Measurements from ENCODE around the gene CCDC97.
"Not testable (repeated sequence)": the region's sequence is repeated elsewhere in the genome, so short reads cannot be mapped to it uniquely, and the experiment has no call there.

The CCDC97 gene

DNA sequence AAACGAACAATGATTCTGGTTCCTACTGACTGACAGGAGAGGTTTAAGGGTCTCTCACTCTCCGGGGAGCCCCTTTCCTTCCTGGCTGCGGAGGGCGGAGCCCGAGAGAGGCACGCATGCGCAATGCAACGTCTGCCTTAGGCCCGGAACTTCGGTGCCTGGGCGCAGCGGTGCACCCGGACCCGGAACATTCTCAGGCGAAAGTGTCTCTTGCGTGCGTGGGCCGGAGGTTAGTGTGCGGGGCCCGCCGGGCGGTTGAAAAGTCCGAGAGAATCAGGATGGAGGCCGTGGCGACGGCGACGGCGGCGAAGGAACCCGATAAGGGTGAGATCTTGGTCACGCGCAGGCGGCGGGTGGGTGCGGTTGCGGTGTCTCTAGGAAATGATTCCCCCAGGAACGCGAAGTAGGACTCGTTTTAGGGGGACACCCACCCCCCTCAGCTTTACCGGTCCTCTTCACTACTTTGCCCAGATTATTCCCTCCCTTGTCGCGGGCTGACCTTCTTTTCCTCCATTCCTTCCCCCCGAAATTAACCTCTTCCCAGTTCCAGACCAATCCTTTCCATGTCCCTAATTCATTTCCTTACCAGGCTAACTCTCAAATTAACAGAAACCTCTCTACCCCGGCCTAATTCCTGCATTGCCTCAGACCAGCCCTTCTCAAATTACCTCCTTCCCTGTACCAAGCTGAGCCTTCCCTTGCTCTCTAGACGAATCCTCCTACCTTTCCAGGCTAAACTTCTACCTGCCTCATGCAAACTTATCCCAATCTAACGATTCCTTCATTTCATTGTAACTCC lies at the start of gene CCDC97:
Gene CCDC97, plus strand, starts transcription at position 140 of the 799 bp plus-strand sequence. Its CDS starts 139 bp downstream, at position 279.
- DNase-seq = peak; percentile 84 to 94

DNA sequence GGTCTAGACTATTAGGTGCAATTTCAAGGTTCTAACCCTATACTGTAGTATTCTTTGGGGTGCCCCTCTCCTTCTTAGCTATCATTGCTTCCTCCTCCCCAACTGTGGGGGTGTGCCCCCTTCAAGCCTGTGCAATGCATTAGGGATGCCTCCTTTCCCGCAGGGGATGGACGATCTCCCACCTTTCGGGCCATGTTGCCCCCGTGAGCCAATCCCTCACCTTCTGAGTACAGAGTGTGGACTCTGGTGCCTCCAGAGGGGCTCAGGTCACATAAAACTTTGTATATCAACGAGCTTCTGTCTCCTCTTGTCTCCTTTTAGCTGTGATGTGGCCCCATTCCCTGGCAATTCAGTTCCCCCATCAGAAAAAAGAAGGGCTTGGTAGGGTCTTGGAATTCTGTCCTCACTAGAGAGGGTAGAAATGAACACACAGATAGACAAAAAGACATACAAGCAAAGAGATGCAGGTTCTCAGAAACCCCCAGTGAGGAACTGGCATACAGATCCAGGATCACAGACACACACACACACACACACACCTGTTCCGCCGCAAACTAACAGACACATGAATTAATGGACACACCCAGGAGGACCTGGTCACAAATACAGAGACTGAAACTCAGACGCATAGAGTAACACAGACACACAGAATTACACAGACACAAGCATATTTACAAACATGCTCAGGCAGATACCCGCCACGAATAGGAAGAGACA lies 48.3 kb upstream of the CCDC97 start:
- no peak for DNase-seq

DNA sequence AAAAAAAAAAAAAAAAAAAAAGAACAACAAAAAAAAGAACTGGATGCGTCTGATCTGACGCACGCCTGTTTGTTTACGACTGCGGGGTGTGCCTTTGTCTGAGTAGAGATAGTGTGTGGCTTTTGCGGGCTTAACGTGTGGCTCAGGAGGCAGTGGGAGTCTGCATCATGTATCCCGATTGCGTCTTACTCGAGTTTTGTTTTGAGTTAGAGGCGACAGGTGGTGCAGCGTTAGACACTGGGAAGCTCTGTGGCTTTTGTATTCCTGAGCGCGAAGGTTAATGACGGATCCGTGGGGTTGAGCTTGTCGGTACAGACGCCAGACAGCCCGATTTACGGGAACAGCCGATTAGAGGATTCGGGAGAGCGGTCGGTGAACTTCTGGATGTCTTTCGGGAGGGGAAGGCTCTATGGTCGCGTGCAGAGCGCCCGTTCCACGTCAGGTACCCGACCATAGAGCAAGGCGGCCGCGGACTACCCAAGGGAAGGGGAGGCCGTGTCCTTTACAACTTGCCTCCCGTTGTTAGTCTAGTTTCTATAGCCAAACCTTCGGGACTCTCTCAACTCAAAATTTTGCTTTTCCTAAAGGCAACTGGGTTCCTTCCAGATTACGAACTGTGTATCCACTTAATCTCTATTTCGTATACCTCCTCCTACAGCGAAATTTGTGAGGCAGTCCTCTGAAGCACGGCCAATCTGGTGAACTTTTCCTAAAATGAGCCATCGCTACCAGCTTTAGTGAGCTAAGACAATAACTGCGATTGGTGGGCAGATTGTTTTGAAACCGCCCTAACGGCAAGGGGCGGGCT lies 46.7 kb upstream of the CCDC97 start:
- DNase-seq = peak; percentile 86 to 88

DNA sequence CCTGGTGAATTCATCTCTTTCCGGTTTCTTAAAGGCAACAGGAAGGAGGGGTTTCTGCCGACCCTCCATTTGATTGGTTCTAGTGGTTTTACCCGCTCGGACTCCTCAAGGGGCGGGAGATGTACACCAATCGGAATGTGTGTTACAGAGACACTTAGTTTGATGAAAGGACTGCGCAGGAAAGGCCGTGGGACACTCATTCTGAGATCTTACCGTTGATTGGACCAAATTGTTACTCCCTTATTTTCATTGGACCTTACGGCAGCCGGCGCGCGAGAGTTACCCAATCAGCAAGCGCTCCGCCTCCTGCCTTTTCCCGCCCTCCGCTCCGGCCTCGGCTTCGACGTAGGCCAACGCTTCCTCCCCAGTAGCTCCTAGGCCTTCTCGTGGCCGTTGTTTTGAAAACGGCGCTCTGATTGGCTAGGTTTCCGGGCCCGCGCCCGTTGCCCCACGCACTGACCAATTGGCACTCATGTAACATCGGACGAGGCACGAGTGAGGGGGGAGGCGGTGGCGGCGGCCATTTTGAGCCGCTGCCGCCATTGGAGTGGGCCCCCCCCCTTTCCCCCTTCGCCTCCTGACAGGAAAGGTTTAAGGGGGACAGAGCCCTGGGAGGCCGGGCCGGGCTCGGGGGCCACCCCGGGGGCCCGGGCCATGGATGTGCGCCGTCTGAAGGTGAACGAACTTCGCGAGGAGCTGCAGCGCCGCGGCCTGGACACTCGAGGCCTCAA lies 46.0 kb upstream of the CCDC97 start, which contains the start of gene HNRNPUL1:
Gene HNRNPUL1, plus strand, starts transcription at position 523 of the 731 bp plus-strand sequence. Its CDS starts 132 bp downstream, at position 655.
- peak; percentile 100 for DNase-seq

DNA sequence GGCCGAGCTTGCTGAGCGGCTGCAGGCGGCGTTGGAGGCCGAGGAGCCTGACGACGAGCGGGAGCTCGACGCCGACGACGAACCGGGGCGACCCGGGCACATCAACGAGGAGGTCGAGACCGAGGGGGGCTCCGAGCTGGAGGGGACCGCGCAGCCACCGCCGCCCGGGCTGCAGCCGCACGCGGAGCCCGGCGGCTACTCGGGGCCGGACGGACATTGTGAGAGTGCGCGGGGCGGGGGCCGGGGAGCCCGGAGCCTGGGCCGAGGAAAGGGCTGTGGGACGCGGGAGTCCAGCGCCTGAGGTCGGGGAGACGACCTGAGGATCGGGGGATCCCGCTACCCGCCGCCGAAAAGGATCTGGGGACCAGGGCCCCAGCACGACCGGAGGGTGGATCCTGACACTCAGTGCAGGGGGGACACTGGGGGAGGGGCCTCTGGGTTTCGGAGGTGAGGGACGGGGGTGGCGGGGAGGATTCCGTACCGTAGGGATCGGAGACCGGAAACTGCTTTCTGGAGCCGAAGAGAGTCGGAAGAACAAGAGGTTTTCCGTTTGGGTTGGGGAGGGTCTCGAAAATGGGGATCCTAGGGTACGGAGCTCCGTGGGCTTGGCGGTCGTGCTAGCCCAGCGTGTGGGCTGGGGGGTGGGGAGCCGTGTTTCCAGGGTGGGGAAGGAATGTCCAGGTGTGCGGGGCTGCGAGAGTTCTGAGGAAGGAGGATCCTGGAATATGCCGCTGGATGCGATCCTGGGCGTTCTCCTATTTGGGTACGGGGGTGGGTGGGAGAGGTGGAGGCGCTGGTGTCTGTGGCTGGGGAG lies 45.2 kb upstream of the CCDC97 start:
- DNase-seq = peak; percentile 3 to 48

DNA sequence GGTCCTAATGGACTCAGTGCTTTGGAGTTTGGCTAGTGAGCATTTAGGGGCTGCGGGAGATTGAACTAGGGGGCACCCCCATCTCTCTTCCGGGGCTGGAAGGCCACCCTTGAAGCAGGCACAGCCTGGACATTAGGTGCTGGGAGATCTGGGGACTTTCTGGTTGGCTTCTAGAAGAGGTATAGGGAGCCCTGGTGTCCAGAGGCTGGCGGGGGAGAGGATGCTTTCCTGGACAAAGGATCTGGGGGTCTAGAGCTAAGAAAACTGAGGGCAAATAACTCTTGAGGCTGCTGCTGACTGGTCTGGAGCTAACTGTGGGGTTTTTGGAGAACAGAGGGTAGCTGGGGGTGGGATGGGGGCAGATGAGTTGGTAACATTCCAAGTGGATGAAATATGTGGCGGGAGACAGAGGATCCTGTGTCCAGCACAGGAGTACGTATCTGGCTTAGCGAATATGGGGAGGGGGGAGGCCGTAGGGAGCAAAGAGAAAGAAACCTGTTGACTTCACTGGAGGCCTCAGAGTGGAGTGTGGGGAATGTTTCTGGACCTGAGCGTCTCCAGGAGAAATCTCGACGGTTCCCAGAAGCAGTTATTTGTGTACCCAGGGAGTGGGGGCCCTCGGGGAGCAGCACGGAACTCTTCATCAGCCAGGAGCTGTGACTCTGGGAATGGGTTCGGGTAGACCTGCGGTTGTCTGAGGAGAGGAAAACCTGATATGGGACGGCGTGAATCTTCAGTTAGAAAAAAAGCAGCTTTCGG lies 44.4 kb upstream of the CCDC97 start:
- DNase-seq = peak in 1 of 2 experiments; percentile 14

DNA sequence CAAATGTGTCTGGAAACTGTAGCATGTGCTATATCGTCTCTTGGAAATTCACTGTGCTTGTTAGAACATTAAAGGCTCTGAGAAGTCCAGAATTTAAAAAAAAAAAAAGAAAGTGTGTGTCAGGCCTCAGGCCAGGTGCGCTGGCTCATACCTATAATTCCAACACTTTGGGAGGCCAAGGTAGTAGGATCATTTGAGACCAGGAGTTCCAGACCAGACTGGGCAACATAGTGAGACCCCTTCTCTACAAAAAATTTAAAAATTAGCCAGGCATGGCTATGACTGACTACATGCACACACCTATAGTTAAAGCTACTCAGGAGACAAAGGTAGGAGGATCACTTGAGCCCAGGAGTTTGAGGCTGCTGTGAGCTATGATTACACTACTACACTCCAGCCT lies 40.9 kb upstream of the CCDC97 start:
- no peak for DNase-seq

DNA sequence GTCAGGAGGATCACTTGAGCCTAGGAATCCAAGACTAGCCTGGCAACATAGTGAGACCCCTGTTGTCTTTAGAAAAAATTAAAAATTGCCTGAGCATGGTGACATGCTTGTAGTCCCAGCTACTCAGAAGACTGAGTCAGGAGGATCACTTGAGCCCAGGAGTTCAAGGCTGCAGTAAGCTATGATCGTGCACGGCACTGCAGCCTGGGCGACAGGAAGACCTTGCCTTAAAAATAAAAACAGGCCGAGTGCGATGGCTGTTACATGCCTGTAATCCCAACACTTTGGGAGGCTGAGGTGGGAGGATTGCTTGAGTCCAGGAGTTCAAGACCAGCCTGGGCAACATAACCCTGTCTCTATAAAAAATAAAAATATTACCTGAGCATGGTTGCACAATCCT lies 40.4 kb upstream of the CCDC97 start:
- no peak for DNase-seq

DNA sequence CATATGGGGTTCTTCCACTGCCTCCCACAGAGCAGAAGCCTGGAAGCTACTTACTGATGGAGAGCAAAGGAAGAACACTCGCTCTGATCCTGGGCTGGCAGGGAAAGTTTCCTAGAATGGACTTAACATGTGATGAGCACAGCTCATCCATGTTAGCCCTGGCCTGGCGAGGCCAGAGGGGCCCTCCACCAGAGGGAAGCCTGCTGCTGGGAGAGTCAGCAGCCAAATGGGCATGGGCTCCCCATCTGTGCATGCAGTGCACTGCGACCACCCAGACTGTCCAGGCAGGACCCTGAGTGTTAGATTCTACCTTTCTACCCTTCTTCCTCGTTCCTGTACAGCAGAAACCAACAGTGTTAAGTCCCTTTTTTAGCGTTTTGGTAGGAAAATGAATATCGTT lies 36.9 kb upstream of the CCDC97 start:
- no peak for DNase-seq

DNA sequence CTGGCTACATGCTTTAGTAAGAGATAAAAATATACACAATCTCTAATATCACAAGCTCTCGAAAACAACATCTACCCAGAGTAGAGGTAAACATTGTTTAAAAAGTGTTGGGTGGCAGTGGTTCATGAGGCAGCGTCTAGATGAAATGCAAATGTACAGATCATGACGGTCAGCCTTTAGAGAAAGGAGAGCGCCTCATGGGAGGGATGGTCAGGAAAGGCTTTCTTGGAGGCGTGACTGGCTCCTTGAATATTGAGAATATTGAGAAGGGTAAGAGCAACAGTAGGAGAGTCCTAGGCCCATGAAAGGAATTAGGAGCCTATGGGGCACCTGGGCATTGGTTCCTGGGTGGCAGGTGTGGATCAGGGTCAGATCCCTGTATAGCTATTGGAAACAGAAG lies 35.2 kb upstream of the CCDC97 start:
- no peak for DNase-seq

DNA sequence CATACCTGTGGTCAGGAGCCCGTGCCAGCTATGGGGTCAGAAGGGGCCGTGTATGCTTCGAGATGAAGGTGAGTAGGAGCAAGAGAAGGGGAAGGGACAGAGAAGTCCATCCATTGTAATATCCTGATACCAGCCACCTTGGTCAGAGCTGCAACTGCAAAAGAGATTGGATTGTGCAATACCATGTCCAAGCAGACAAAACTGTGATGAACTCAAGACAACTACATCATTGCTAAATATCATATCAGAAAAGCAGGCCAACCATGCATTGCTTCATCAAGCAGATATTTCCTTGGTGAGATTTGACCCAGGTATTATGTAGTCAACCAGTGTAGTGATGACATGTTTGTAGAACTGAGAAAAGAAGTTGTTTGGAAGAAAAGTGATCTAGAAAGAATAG lies 33.7 kb upstream of the CCDC97 start:
- DNase-seq = no peak

DNA sequence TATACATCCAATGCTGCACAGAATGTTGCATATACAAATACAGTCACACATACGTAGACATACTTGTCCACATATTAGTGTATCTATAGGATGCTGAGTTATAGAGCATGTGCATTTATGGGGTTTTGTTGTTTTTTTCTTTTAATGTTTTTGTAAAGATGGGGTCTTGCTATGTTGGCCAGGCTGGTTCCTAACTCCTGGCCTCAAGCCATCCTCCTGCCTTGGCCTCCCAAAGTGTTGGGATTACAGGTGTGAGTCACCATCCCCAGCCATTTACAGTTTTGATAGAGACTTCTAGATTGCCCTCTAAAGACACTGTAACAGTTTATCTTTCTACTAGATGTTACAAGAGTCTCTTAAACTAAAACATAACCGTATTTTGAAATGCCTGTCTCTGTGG lies 31.5 kb upstream of the CCDC97 start:
- no peak for DNase-seq

DNA sequence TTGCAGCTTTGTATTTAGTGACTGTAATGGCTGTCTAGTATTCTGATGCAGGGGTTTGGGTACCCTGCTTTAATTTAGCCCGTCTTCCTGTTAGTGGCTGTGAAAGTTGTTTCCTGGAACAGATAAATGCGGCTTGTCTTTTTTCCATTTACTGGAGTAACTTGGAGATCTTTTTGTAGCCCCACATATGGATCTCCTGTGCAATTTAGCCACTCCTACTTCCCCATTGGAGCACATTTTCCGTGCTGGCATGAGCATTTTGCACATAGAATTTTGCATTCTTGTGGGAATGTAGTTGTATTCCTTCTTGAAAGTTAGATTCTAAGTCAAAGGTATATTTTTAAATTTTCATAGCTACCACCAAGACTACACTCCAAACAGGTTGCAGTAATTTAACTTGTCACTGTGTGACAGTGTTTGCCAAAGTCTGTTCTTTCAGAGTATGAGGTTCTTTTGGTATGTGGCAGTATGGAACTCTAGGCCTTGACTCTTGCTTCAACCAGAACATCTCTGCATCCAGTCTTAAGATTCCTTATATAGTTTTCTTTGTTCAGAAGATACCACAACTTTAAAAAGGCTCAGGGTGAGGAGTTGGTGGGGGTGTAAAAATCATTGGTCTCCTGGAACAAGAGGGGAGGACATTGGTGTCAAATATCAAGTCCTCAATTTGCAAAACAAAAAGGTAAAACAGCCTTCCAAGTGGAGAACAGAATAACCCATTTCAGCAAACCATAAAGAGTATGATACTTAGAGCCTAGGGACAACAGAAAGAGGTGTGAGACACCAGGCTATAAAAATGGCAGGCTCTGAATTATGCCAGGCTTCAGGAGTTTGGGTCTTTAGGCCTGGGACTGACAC lies 21.1 kb upstream of the CCDC97 start:
- no peak for DNase-seq

DNA sequence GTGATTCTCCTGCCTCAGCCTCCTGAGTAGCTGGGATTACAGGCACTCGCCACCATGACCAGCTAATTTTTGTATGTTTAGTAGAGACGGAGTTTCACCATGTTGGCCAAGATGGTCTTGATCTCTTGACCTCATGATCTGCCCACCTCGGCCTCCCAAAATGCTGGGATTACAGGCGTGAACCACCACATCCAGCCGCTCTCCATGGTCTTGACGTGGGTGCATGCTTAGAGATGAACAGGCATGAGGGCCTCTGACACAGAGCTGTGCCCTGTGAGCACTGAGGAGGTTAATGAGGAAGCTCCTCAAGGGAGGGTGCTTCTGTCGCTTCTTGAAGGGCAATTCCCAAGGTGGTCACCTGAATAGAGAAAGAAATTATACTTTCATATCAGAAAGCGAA lies 20.2 kb upstream of the CCDC97 start:
- DNase-seq = not testable (repeated sequence)

DNA sequence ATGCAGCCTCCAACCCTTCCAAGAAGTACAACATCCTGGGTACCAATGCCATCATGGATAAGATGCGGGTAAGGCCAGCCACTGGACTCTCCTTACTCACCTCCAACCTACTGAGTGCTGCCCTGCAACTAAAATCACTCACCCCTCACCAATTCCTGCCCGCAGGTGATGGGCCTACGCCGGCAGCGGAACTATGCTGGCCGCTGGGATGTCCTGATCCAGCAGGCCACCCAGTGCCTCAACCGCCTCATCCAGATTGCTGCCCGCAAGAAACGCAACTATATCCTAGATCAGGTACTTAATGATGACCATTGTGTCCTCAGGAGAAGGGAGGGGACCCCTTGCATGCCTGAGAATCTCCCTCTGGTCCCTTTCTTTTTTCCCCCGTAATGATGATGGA lies 15.6 kb upstream of the CCDC97 start:
- DNase-seq = no peak

DNA sequence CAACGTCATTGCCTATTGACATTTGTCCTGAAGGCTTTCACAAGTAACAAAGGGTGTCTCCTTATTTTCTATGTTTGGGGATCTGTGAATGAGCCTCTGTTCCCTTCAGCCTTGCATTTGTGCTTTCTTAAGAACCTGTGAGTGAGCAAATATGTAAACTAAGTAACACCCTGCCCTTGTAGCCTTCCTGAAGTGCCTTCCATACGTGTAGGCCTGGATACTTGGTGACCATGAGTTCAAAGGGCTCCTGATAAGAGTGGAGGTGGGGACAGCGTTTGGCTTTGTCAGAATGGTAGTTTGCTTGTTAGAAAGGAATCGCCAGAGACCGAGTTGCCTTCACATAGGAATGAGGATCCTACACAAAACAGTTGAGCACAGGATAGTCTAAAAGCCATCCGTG lies 14.5 kb upstream of the CCDC97 start:
- DNase-seq = no peak

DNA sequence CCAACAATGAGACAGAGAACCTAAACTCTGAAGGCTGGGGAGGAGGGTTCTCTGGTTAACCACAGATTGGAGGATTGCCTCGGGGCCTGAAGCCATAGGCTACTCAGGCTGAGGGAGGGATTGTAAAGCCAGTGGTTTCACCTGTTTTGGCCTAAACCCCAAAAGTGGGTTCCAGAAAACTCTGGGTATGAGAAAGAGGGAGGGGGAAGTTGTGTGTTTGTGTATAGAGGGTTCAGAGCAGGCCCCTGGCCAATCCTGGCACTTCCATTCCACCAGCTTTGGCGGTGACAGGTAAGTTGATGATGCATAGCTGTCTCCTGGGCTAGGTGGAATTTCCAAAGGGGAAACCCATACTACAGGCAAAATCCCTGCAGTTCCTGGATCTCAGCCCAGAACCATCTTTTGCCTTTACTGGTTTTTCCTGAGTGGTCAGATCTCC lies 13.5 kb upstream of the CCDC97 start:
- DNase-seq = no peak

DNA sequence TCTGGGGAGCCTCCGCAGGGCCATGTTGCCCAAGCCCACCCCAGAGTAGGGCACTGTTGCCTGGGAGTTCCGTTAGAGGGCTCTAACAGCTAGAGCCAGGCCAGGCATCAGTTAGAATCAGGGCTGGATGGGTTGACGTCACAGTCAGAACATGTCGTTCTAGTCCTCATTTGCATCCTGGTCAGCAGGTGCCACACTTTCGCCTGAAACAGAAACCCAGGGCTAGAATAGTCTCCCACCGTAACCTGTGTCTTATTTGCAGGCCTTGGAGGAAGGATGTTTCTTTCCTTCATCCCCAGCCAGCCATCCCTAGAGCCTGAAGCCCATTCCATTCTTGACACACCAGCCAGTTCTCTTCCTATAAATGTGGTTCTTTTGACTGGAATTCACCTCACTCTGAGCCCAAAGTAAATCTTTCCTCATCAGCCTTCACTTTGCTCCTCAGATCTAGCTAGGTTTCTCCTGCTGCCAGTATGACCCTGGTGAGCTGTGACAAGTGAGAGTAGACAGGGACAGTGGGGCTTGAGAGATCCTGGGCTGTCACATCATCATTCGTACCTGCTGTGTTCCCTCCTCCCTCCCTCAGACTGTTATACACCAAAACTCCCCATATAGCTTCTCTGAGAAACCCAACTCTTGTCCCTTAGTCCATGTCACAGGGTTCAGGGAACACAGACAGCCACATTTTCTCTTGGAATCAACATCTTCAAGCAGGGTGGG lies 12.2 kb upstream of the CCDC97 start:
- no peak for DNase-seq

DNA sequence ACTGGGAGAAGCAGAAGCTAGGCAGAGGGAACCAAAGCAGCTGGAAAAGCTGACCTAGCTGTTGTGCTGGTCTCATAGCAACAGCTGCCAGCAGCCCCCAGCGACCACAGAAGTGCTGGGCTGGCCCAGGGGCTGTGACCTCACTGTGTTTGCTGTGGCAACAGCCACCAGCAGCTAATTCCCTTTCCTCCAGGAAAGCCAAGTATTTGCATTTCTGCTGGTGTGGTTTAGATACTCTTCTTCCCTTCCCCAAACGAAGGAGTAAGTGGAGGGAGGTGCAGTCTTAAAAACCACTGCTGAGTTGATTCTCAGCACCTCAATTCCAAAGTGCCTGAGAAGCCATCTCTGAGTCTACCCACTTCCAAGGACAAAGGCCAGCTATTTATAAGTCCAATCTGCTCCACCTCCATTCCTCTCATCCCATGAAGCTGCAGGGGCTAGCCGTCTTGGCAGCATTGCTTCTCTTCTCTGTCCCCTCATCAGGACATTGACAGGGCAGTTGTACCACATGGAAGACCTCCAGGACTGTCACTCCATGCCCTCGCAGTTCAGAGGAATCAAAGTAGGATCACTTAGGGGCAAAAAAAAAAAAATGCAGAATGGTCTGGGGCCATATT lies 11.5 kb upstream of the CCDC97 start:
- DNase-seq = no peak

Data from NCI-H446 (cell line).